NCI-H2196 treated with DMSO at 0.1 percent for 48 hours (cell line): ENCODE measurements around the gene THOC7.

Experiments
- DNase-seq: peaks from one replicate; lab custom pipeline; 2025; ENCODE audit not compliant: unreplicated experiment; lab: John Stamatoyannopoulos, UW

THOC7 gene

GRCh38 chr3:63863150-63864007 lies at the start of gene THOC7, which contains the start of gene ATXN7:
Gene THOC7, minus strand, starts transcription at chr3:63863805. Its CDS starts 15 bp downstream, at chr3:63863790.
Gene ATXN7, plus strand, starts transcription at chr3:63863867. Its CDS starts 48,732 bp downstream, at chr3:63912599.
- no peak for DNase-seq

- no peak for DNase-seq
Observed at GRCh38 chr3:63912768-63913588, 49.4 kb upstream of the THOC7 start.

- peak; percentile 59 for DNase-seq
Observed at GRCh38 chr3:63911873-63912767, 48.5 kb upstream of the THOC7 start, which contains the start of gene SCAANT1. Gene SCAANT1, minus strand, starts transcription at chr3:63912383.

- no peak for DNase-seq
Observed at GRCh38 chr3:63911509-63911872, 47.9 kb upstream of the THOC7 start.

- DNase-seq: no peak
Observed at GRCh38 chr3:63910891-63911290, 47.3 kb upstream of the THOC7 start.

DNA sequence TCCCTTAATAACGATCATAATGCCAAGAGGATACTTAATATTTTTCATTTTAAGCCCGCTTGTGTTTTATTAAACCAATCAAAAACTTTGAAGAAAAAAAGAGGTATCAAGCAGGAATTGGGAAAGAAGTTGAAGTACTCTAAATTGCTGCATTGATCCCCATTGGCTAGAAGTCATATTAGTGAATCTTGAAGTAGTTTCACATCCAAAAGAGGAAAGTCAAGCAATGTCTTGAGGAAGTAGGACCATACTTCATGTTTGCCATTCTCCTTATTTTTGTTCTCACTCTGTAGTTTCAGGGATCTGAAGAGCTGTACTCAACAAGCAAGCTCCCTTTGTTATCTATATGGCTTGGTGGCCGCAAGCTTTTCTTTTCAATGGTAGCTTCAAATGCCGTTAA lies 46.4 kb upstream of the THOC7 start:
- DNase-seq: no peak

- no peak for DNase-seq
Observed at GRCh38 chr3:63909431-63909830, 45.8 kb upstream of the THOC7 start.

GRCh38 chr3:63908776-63909175 lies 45.2 kb upstream of the THOC7 start:
- no peak for DNase-seq

- DNase-seq: no peak
Observed at GRCh38 chr3:63908081-63908736, 44.6 kb upstream of the THOC7 start.

DNA sequence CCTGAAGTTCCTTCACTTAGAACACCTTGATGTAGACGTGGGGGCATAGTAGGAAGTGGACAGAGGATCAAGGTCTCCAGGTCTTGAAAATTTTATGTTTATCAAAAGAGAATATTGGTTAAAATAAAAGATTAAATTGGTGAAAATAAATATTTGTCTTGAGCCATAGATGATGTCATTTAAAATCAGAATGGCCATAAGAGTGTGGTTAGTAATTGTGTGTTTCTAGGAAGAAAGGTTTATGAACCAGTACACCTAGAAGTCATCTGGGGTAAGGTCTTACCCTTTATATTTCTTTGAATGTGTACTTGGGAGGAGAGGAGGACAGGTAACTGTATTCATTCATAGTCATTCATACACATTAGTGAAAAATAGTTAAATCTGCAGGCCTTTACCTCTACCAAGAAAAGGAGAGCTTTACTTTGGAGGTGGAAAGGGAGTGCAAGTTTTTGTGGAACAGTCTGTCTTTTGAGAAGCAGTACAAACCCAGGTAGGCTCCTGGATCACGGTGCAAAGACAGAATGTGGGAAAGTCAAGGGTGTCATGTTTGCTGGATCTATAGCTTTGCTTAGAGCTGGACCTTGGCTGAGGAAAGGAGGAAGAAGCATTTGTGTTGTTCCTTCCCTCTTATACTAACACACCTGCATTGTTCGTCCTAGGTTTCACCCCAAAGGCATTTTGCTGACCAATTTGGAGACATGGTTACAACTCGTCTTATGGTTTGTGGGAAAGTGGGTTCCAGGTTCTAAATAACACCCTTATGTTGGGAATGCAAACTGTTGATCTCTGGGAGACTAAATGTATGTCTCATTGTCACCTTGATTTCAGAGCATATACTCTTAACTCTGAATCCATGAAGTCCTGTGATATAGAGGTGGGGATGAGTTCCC lies 42.4 kb upstream of the THOC7 start:
- no peak for DNase-seq

- DNase-seq: no peak
Observed at GRCh38 chr3:63900459-63900858, 36.9 kb upstream of the THOC7 start.

DNA sequence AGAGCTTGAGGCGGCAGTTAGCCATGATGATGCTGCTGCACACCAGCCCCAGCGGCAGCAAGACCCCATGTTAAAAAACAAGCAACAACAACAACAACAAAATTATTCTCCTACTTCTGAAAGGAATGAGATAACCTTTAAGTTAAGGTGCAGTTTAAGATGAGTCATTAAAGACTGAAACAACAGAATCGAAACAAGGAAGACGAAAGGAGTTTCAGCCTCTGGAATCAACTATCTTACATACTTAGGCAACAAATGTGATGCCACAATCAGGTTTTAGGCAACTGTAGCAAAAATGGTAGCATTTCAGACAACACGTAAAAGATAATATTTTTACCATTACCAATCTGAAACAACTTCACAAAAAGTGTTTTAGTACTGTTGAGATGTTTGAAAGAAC lies 36.4 kb upstream of the THOC7 start:
- DNase-seq: no peak

DNA sequence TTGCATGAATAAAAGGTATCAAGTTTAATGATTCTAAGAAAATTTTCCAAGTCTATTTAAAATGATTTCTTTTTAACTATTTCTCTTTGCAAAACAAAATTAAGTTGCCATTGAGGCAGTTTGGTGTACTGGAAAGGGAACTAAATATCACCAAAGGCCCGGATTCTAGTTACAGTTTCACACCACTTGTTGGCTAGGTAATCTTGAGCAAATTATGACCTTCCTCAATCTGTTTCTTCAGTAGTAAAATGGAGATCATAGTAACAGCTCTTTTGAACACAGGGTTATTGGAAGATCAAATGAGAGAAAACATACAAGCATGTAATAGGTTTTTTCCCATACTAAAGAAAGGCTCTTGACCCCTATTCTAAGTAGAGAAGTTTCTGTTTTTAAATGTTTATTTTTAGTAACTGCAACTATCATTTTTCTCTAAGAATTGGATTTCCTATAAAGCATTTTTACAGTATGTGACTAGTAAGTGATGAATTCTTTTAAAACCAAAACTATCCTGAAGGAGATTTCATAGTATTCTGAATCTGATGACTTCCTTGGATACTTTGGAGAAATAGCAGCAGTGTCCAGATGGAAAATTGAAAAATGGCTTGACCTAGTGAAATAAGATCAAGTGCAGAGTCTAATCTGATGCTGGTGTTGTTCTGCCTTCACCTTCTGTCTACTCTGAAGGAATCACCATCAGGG lies 32.9 kb upstream of the THOC7 start:
- no peak for DNase-seq

GRCh38 chr3:63895422-63896189 lies 32.0 kb upstream of the THOC7 start:
- no peak for DNase-seq

- DNase-seq: no peak
Observed at GRCh38 chr3:63892773-63893352, 29.3 kb upstream of the THOC7 start.

DNA sequence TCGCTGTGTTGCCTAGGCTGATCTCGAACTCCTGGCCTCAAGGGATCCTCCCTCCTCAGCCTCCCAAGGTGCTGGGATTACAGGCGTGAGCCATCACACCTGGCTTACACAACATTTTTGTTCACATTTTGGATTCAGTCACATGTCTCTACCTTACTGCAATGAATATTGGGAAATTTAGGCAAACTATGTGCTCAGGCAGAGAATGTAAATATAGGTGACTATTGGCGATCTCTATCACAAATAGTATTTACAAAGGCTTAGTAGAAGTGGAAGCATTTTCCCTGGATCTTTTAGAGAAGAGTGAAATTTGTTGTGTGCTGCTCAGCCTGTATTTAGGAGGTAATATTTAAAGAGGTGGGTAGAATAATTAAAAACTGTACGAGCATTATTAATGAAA lies 27.9 kb upstream of the THOC7 start:
- DNase-seq: no peak

GRCh38 chr3:63886858-63887257 lies 23.3 kb upstream of the THOC7 start:
- DNase-seq: no peak

DNA sequence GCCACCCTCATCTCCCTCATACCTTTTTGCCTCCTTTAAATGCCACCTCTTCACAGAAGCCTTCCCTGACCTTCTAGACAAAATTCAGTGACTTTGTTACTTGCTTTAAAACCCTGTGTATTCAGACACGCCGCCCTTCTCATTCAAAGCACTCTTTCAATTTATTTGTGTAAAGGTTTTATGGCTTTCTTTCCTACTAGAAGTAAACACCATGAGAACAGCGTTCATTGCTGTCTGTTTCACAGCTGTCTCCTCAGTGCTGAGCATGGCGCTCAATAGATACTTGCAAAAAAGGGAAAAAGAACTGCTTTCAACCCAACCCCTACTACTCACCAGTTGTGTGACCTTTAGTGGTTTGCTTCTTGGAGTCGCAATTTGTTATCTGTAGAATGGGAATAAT lies 17.0 kb upstream of the THOC7 start:
- no peak for DNase-seq
